HepG2 (cell line): ENCODE measurements around the gene ARHGAP26. TPM values are rescaled to one million over a fixed set of nuclear protein-coding genes. Genes with fewer than 3 reads are reported as not detected.

Experiments
- ATAC-seq: fragments of 200-7000 bp; cut with Tn5 transposase; 3 replicates; pipeline ENCODE4 v1.9.1; 2020; ENCODE audit warnings: mild to moderate bottlenecking, moderate library complexity
- BruUV-seq: library from RNA; stranded (reverse); fragments of 400-500 nt; replicated peaks from 2 replicates; lab custom pipeline; 2021; lab: Mats Ljungman, UMichigan
- CTCF ChIA-PET: fragments of 300-600 bp; formaldehyde crosslinking; extraction: SDS; loops from one replicate; lab custom pipeline; 2021; ENCODE audit warnings: low total read pairs, inconsistent platforms, low intra/inter-chr PET ratio; lab: Yijun Ruan, JAX
- POLR2A ChIA-PET: fragments of 350-600 bp; sonication (Branson Sonifier 250); formaldehyde crosslinking; loops from one replicate; lab custom pipeline; 2020; ENCODE audit warnings: antibody characterized with exemption, inconsistent platforms; lab: Yijun Ruan, JAX
- DNase-seq: peaks from one replicate; pipeline ENCODE4 v3.0.0-alpha.2; 2015; ENCODE audit warnings: low spot score
- FAIRE-seq: peaks from 3 replicates; lab custom pipeline; 2011; peaks lifted over from hg19 to GRCh38; lab: Jason Lieb, UNC
- H2AFZ ChIP-seq: one replicate; pipeline ENCODE4 v1.6.1; 2011; ENCODE audit warnings: low read length, inconsistent platforms
- H3K27ac ChIP-seq: fragments of 300-600 bp; 3 replicates; pipeline ENCODE4 v1.8.0; 2011; ENCODE audit warnings: mixed run types, mild to moderate bottlenecking, mixed read lengths, low read length, inconsistent platforms; ENCODE audit not compliant: insufficient read depth; ENCODE audit errors: extremely low read length
- H3K27me3 ChIP-seq, 2 experiments: fragments of 200-600 bp in 1 of 2; 2 replicates in 1 of 2; 3 replicates in 1 of 2; pipeline versions ENCODE4 v1.6.0 to v1.8.0; 2011; ENCODE audit warnings: low read length in 2 of 2, mild to moderate bottlenecking in 2 of 2, moderate library complexity in 2 of 2, inconsistent platforms in 1 of 2; ENCODE audit not compliant: insufficient read depth in 2 of 2, control insufficient read depth in 1 of 2
- H3K36me3 ChIP-seq, 2 experiments: fragments of 200-600 bp in 1 of 2; replicated peaks in 1 of 2; 2 replicates in 1 of 2; 3 replicates in 1 of 2; pipeline versions ENCODE4 v1.5.1 to v1.8.0; 2011; ENCODE audit warnings: low read length in 2 of 2, inconsistent platforms in 1 of 2; ENCODE audit not compliant: insufficient read depth in 2 of 2, control insufficient read depth in 1 of 2
- H3K4me1 ChIP-seq: 2 replicates; pipeline ENCODE4 v1.5.1; 2012; ENCODE audit warnings: low read length, inconsistent platforms; ENCODE audit not compliant: insufficient read depth
- H3K4me2 ChIP-seq: 2 replicates; pipeline ENCODE4 v1.6.0; 2011; ENCODE audit warnings: low read depth, low read length, inconsistent platforms
- H3K4me3 ChIP-seq, 3 experiments: fragments of 200-600 bp in 1 of 3; sonication (generic), shearing (Covaris generic) in 1 of 3; replicated peaks in 1 of 3; 2 replicates each; pipeline ENCODE4 v1.5.1; 2011 to 2016; ENCODE audit warnings: low read length in 3 of 3, inconsistent platforms in 2 of 3, low read depth in 2 of 3, mild to moderate bottlenecking in 2 of 3, control low read depth in 1 of 3, mixed read lengths in 1 of 3; ENCODE audit not compliant: insufficient read depth in 1 of 3
- H3K79me2 ChIP-seq: one replicate; pipeline ENCODE4 v1.6.1; 2011; ENCODE audit warnings: low read length, inconsistent platforms; ENCODE audit not compliant: insufficient read depth
- H3K9ac ChIP-seq: 2 replicates; pipeline ENCODE4 v1.6.0; 2011; ENCODE audit warnings: mild to moderate bottlenecking, low read depth, low read length, inconsistent platforms; ENCODE audit not compliant: insufficient read depth
- H3K9me3 ChIP-seq: 2 replicates; pipeline ENCODE4 v1.5.1; 2012; ENCODE audit warnings: mild to moderate bottlenecking, low read length
- H4K20me1 ChIP-seq: 2 replicates; pipeline ENCODE4 v1.6.0; 2011; ENCODE audit warnings: inconsistent platforms, mild to moderate bottlenecking, low read length, moderate library complexity; ENCODE audit not compliant: insufficient read depth
- NR1H2 ChIP-seq: sonication (generic); formaldehyde crosslinking; IDR thresholded peaks from 2 replicates; pipeline ENCODE4 v1.8.1; 2022; ENCODE audit warnings: low read depth, missing genetic modification reagents, borderline replicate concordance
- SNRNP70 ChIP-seq: fragments of 200-400 bp; formaldehyde crosslinking; IDR thresholded peaks from 2 replicates; pipeline ENCODE4 v1.6.1; 2017; ENCODE audit warnings: mild to moderate bottlenecking, low read depth, low read length, moderate library complexity
- THAP11 ChIP-seq: IDR thresholded peaks from 2 replicates; pipeline ENCODE4 v1.6.1; 2016; ENCODE audit warnings: missing biosample characterization, missing genetic modification reagents
- ZFP37 ChIP-seq: sonication (generic); formaldehyde crosslinking; IDR thresholded peaks from 2 replicates; pipeline ENCODE4 v1.4.0; 2020; ENCODE audit warnings: missing genetic modification reagents, borderline replicate concordance
- ZNF280D ChIP-seq: sonication (generic); formaldehyde crosslinking; IDR thresholded peaks from 2 replicates; pipeline ENCODE4 v1.5.1; 2020; ENCODE audit warnings: mild to moderate bottlenecking, missing genetic modification reagents
- ZNF550 ChIP-seq: sonication (generic); formaldehyde crosslinking; IDR thresholded peaks from 2 replicates; pipeline ENCODE4 v1.4.0; 2020; ENCODE audit warnings: mild to moderate bottlenecking, missing genetic modification reagents, borderline replicate concordance
- ZNF552 ChIP-seq: sonication (generic); formaldehyde crosslinking; IDR thresholded peaks from 2 replicates; pipeline ENCODE4 v1.9.0; 2022; ENCODE audit warnings: missing genetic modification reagents, mild to moderate bottlenecking, borderline replicate concordance
- ZUFSP ChIP-seq: sonication (generic); formaldehyde crosslinking; IDR thresholded peaks from 2 replicates; pipeline ENCODE4 v1.9.0; 2021; ENCODE audit warnings: missing genetic modification reagents, mild to moderate bottlenecking, borderline replicate concordance
- WGBS: methylation state at CpG from one replicate; pipeline ENCODE4 v1.1.6; 2017; ENCODE audit warnings: low lambda C conversion rate; 5-methylcytosine and 5-hydroxymethylcytosine counted together
- in situ Hi-C: cut with HindIII; loops from 2 replicates; pipeline ENCODE4 v1.10.0; 2017; ENCODE audit warnings: low pct_unique_long_range_greater_than_20kb; ENCODE audit not compliant: extremely low pct_ligation_motif_present
- intact Hi-C: fragments of 100-400 bp; cut with micrococcal nuclease; formaldehyde crosslinking; loops from one replicate; pipeline ENCODE4 v1.10.0; 2022; ENCODE audit not compliant: unreplicated experiment
- polyA plus RNA-seq, 8 experiments: library from polyadenylated mRNA; depleted of rRNA in 3 of 8; stranded (reverse) in 7 of 8; unstranded in 1 of 8; fragments of >200 nt; fragmentation: Illumina TruSeq in 4 of 8; extraction: Trizol in 4 of 8; gene quantifications; 2 replicates each; pipeline versions ENCODE4 v1.2.1 to v1.2.3, GENCODE V29; 2011 to 2016; ENCODE audit warnings: low read depth in 4 of 8, missing spikeins in 1 of 8, mixed read lengths in 1 of 8; ENCODE audit not compliant: insufficient read depth in 1 of 8
- total RNA-seq, 5 experiments: library from RNA; depleted of rRNA; stranded (reverse); fragments of >200 nt; fragmentation: Illumina TruSeq; extraction: Trizol; gene quantifications; 2 replicates each; pipeline ENCODE4 v1.2.3, GENCODE V29; 2016; ENCODE audit warnings: low read depth in 1 of 5

The ARHGAP26 gene
- total and polyA plus RNA-seq, 2 of the 13 experiments (the other 11 are each of a cell fraction or from before 2014, with no cell fraction given), result 9.6 to 18.2 TPM

GRCh38 chr5:143259254-143259605 lies 489.1 kb downstream of the ARHGAP26 start:
- H3K27ac ChIP-seq, result no peak overlapping the region
- H3K36me3 ChIP-seq, result no peaks in the 10 kb centered on the region
- no peaks in the 10 kb centered on the region for H3K9me3 ChIP-seq
- FAIRE-seq (no peak), DNase-seq (no peak), ATAC-seq (no peak)
- H3K79me2 ChIP-seq, result no peaks in the 10 kb centered on the region
- TF ChIP-seq SNRNP70, result no peak
- no peak for TF ChIP-seq NR1H2 (CRISPR knock-in tag)
- no peak for TF ChIP-seq ZNF280D (CRISPR knock-in tag)
- TF ChIP-seq THAP11 (CRISPR knock-in tag), result no peak
- no peak for TF ChIP-seq ZNF550 (CRISPR knock-in tag)
- TF ChIP-seq ZFP37 (CRISPR knock-in tag), result no peak
- TF ChIP-seq ZNF552, result no peak
- no peak for TF ChIP-seq ZUFSP (CRISPR knock-in tag)
- H4K20me1 ChIP-seq, result no peaks in the 10 kb centered on the region
- no peak overlapping the region for H2AFZ ChIP-seq
- ChIA-PET CTCF (no interaction called here), POLR2A (no interaction called here)
- no TSS peak for BruUV-seq
- no peaks in the 10 kb centered on the region for H3K27me3 ChIP-seq
- H3K9ac ChIP-seq, result no peak overlapping the region
- no peaks in the 10 kb centered on the region for H3K4me1 ChIP-seq
- intact Hi-C loops (no loop called here), in situ Hi-C loops (no loop called here)
- 61% methylated on average over 5 of the region's 7 CpGs for WGBS
- H3K4me3 ChIP-seq, result no peak overlapping the region
- H3K4me2 ChIP-seq, result no peak overlapping the region
